LNCAP (cell line): ENCODE results near the gene PLEKHA1.

ENCODE experiments used
- TF ChIP-seq, protein P1 (sequence below): fragments of 450-650 bp; IDR thresholded peaks from 2 replicates; pipeline ENCODE4 v1.5.1; 2017; ENCODE audit warnings: mild to moderate bottlenecking

PLEKHA1 gene

DNA sequence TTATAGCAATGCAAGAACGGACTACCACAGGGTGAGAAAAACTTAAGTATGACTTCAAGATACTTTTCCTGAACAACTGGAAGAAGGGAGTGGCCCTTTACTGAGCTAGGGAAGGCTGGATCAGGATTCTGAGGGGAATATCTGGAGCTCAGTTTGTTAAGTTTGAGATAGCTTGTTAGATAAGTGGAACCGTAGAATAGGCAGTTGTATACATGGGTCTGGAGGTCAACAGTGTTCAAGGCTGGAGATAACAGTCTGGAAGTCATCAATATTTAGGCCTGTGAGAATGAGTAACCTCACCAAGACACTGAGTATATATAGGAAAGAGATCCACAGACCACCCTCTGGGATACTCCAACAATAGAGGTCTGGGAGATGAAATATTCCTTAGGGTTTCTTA lies 7.2 kb downstream of the PLEKHA1 start:
- TF ChIP-seq, protein P1, sequence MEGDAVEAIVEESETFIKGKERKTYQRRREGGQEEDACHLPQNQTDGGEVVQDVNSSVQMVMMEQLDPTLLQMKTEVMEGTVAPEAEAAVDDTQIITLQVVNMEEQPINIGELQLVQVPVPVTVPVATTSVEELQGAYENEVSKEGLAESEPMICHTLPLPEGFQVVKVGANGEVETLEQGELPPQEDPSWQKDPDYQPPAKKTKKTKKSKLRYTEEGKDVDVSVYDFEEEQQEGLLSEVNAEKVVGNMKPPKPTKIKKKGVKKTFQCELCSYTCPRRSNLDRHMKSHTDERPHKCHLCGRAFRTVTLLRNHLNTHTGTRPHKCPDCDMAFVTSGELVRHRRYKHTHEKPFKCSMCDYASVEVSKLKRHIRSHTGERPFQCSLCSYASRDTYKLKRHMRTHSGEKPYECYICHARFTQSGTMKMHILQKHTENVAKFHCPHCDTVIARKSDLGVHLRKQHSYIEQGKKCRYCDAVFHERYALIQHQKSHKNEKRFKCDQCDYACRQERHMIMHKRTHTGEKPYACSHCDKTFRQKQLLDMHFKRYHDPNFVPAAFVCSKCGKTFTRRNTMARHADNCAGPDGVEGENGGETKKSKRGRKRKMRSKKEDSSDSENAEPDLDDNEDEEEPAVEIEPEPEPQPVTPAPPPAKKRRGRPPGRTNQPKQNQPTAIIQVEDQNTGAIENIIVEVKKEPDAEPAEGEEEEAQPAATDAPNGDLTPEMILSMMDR, result no peak

DNA sequence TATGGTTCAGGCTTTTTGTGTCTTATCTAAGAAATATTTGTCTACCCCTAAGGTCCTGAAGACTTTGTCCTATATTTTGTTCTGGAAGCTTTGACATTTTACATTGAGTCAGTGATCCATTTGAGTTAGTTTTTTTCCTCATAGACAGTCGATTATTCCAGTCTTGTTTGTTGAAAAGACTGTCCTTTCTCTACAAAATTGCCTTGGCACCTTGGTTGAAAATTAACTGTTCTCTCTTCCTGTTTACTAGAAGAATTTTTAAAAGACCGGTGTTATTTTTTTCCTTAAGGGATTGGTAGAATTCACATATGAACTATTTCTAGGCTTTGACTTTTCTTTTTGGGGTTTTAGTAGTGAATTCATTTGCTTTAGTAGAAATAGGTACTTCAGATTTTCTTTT lies 12.0 kb downstream of the PLEKHA1 start:
- TF ChIP-seq, protein P1, result no peak

DNA sequence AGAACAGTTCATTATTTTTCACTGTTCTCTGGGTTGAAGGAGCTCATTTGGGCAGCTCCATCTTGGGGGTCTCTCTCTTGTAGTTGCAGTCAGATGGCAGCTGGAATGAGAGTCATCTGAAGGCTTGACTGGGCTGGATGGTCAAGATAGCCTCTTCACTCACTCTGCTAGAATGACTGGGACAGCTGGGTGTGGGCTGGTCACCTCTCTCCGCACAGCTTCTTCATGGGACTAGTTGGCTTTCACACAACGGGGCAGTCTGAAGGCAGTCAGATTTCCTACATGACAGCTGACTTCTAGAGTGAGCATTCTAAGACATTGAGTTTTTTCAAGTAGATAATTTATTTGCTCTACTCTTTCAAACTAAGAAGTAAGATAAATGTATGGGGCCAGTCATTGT lies 13.1 kb downstream of the PLEKHA1 start:
- TF ChIP-seq, protein P1, result no peak

DNA sequence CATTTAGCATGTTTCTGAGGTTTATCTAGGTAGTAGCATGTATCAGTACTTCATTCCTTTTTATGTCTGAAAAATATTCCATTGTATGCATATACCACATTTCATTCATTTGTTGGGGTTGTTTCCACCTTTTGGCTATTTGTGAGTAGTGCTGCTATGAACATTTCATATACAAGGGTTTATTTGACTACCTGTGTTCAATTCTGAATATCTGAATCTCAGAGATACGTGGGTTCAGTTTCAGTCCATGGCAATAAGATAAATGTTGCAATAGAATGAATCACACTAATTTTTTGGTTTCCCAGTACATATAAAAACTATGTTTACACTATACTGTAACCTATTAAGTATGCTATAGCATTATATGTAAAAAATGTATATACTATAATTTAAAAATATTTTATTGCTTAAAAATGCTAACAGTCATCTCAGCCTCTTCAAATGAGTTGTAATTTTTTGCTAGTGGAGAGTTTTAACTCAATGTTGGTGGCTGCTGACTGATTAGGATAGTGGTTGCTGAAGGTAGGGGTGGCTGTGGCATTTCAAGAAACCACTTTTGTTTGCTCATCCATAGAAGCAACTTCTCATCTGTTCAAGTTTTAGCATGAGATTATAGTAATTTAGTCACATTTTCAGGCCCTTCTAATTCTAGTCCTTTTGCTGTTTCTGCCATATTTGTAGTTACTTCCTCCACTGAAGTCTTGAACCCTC lies 13.9 kb downstream of the PLEKHA1 start:
- TF ChIP-seq, protein P1, result no peak

DNA sequence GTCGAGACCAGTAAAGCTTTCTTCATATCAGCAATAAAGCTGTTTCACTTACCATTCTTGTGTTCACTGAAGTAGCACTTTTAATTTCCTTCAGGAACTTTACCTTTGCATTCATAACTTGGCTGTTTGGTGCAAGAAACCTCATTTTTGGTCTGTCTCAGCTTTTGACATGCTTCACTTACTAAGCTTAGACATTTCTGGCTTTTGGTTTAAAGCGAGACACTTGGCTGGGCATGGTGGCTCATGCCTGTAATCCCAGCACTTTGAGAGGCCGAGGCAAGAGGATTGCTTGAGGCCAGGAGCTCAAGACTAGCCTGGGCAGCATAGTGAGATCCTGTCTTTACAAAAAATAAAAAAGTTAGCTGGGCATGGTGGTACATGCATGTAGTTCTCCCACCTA lies 15.8 kb downstream of the PLEKHA1 start:
- TF ChIP-seq, protein P1, result no peak

DNA sequence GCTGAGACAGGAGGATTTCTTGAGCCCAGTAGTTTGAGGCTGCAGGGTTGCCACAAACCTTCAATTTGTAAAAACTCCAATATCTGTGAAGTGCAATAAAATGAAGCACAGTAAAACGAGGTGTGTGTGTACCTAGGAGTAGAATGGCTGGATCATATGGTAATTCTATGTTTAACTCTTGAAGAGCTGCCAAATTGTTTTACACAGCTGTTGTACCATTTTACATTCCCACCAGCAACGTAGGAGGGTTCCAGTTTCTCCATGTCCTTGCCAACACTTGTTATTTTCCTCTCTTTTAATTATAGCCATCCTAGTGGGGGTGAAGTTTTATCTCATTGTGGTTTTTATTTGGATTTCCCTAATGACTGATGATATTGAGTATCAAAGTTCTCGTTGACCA lies 16.2 kb downstream of the PLEKHA1 start:
- TF ChIP-seq, protein P1, result no peak

DNA sequence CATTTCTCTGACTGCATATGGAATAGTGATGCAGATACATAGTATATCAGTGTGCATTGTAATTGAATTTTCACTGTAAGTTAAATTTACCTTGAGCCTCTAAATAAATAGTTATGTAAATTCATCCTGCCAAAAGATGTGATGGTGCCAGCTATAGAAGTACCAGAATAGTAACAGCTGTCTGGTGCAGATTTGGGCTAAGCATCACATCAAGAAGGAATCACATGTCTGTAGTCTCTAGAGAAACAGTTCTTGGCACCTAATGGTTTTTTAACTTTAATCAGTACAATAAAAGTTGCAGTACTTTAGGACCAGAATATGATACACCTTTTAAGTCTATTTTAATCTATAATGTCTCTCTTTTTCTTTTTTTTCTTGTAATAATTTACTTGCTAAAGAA lies 17.4 kb downstream of the PLEKHA1 start:
- TF ChIP-seq, protein P1, result no peak

DNA sequence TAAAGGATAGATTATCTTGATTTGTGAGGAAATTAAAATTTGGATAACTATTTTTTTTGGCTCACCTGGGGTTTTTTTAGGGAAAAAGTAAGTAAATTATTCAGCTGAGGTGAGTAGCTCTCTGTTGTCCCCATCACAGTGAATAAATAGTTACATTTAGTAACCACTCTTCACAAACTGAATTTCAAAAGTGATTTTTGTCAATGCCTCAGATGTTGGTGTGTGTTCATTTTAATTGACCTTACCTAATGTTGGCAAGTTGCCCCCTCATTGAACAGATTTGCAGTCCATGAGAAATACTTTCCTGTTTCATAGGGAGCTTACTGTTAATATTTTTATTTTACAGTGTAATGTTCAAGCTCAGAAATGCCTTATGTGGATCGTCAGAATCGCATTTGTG lies 18.3 kb downstream of the PLEKHA1 start:
- TF ChIP-seq, protein P1, result no peak
